NCI-H510A (cell line): ENCODE data around the gene MRPL14.

Experiments used
- DNase-seq: peaks from one replicate; lab custom pipeline; 2025; lab: John Stamatoyannopoulos, UW

Gene MRPL14

DNA sequence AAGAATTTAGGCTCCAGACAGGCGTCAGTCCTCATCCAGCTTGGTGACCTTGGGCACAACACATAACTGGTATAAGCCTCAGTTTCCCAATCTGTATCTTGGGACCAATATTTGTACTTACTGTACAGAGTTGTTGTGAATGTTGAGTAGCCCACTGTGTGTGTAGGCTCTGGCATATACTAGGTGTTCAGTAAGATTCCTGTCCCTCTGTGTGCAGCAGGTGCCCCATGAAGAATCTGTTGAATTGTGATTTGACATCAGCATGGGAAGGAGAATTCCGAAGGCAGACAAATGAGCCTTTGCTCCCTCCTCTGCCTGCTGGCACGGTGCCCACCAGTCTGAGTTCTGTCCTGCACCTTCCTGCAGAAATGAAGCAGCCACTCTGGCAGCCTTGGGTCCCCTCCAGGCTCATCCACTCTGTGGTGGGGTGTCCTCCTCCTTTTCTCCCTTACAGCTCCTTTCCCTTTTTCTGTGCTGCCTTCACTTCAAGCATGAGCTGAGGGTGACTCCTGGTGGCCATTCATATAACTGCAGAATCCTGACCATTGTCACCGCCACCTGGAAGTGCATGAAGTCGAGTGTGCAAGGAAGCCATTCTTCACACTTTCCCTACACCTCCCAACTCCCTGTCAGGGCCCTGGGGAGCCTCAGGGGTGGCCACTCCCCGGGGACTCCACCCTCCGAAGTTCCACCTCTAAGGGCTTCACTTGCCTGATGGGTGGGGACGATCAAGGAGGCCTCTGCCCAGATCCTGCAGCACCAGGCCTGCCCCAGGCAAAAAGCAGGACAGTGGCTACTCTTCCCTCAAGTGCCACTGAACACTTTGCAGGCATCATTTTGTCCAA lies 48.2 kb downstream of the MRPL14 start:
- no peak for DNase-seq

- DNase-seq = no peak
Observed at GRCh38 chr6:44078219-44078826, 48.9 kb downstream of the MRPL14 start.

- no peak for DNase-seq
Observed at GRCh38 chr6:44077214-44077946, 49.9 kb downstream of the MRPL14 start.

- DNase-seq = no peak
Observed at GRCh38 chr6:44076356-44077213, 50.7 kb downstream of the MRPL14 start.

DNA sequence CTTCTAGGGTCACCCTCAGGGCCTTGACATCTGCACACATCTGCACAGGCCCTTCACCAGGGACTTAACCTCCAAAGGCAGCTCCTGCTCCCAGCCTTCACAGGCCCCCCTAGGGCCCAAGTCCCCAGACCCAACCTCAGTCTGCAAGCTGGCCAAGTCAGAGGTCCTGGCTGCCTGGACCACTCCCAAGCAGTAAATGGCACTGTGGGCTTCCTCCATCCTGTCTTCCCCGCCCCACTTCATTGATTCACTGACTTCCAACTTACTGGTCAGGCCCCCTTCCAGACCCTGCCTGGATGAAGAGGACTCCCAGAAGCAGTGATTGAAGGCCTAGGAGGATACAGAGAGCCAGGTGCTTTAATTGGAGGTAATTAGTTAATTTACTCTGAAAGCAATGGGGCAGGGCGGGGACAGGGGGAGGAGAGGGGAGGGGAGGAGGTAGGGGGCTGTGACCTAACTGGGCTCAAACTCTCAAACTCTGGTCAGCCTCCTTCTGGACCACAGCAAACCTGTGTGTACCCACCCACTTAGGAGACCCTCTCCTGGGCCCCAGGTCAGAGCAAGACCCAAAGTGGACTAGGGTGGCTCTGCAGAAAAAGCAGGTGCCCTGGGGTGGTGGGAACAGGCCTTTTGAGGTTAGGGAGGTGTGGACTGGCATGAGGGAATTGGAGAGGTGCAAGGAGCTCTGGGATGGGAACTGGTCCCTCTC lies 51.5 kb downstream of the MRPL14 start:
- no peak for DNase-seq

GRCh38 chr6:44074813-44075646 lies 52.2 kb downstream of the MRPL14 start:
- no peak for DNase-seq

DNA sequence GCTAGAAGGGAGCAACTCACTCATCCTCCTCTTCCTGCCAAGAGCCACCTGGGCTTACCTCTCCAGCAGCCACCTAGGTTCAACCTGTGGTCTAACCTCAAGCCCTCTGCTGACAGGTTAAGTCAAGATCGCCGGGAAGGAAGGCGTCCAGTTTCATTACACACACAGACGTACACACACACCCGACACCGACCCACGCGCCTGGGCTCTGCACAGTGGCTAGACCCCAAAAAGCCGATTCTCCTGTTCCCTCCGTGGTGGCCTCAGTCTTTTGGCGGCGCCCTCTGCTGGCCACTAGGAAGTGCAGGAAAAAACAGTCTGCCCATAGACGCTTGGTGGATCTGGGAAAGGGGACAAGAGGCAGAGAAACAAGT lies 52.8 kb downstream of the MRPL14 start:
- no peak for DNase-seq

- no peak for DNase-seq
Observed at GRCh38 chr6:44073612-44074438, 53.4 kb downstream of the MRPL14 start.

GRCh38 chr6:44072959-44073611 lies 54.2 kb downstream of the MRPL14 start:
- no peak for DNase-seq

DNA sequence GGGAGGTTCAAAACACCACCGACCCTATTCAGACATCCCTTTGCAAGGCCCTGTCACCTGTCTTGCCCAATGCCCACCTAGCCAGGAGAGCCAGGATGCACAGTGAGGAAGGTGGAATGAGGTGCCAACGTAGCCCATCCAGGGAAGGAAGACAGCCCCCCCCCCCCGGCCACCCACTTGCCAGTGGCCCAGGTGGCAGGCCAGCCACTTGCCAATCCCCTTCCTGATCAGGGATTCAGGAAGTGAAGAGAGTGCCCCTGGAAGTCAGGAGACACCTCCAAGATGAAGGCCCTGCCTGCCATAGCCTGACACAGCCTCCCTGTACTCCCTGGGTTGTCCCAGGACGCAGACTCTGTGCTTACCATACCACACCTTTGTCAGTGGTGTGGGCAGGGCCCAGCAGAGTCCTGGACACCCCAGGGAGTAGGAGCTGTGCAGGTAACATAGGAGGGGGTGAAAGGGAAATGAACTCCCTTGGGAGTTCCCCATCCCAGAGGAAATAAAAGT lies 54.7 kb downstream of the MRPL14 start:
- DNase-seq = no peak

- no peak for DNase-seq
Observed at GRCh38 chr6:44071670-44072451, 55.4 kb downstream of the MRPL14 start.

- no peak for DNase-seq
Observed at GRCh38 chr6:44068607-44069296, 58.5 kb downstream of the MRPL14 start.

GRCh38 chr6:44067173-44068139 lies 59.8 kb downstream of the MRPL14 start:
- no peak for DNase-seq

- DNase-seq = no peak
Observed at GRCh38 chr6:44066394-44067172, 60.7 kb downstream of the MRPL14 start.

DNA sequence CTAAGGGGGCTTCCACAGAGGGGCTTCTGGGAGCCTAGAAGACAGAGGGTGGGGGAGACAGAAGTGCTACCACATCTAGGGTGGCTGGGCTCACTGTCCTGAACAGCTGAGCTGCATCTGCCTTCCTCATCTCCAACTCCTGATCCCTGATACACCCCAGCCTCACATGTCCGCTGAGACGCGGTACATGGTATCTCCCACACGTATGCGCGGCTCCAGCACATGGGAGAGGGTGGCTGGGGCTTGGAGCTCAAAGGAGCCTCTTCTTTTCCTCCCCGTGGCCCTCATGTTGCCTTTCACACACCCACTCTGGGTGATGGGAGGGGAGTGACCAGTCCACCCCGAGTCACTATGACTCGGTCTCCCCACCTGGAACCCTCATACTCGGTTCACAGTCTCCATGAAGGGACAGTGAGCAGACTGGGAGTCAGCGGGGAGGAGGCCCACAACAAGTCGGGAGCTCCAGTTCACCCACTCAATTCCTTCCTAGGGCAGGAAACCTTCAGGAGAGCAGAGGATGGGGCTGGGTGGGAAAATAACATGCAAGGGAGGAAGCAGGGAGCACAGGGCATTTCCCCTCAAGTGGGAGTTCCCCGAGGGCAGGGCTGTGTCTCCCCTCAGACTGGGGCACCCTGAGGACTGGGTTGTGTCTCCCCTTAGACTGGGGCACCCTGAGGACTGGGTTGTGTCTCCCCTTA lies 61.7 kb downstream of the MRPL14 start:
- no peak for DNase-seq
